GM10248 (cell line): Measurements from ENCODE around the gene ERVK3-1.

Experiments used
- CTCF ChIA-PET: fragments of 300-600 bp; sonication (Branson Sonifier 250); formaldehyde crosslinking; extraction: SDS; loops from one replicate; lab custom pipeline; 2021; ENCODE audit warnings: antibody characterized with exemption; lab: Yijun Ruan, JAX
- POLR2A ChIA-PET: fragments of 350-650 bp; sonication (Branson Sonifier 250); formaldehyde crosslinking; extraction: SDS; loops from one replicate; lab custom pipeline; 2020; ENCODE audit warnings: antibody characterized with exemption; lab: Yijun Ruan, JAX
- DNase-seq: peaks from one replicate; pipeline ENCODE4 v3.0.0; 2012; ENCODE audit errors: extremely low spot score
- TF ChIP-seq, protein P1 (sequence below): IDR thresholded peaks from 2 replicates; pipeline ENCODE4 v1.5.1; 2012; ENCODE audit warnings: mild to moderate bottlenecking, low read depth; ENCODE audit errors: extremely low read depth, missing control alignments, control extremely low read depth

The ERVK3-1 gene

DNA sequence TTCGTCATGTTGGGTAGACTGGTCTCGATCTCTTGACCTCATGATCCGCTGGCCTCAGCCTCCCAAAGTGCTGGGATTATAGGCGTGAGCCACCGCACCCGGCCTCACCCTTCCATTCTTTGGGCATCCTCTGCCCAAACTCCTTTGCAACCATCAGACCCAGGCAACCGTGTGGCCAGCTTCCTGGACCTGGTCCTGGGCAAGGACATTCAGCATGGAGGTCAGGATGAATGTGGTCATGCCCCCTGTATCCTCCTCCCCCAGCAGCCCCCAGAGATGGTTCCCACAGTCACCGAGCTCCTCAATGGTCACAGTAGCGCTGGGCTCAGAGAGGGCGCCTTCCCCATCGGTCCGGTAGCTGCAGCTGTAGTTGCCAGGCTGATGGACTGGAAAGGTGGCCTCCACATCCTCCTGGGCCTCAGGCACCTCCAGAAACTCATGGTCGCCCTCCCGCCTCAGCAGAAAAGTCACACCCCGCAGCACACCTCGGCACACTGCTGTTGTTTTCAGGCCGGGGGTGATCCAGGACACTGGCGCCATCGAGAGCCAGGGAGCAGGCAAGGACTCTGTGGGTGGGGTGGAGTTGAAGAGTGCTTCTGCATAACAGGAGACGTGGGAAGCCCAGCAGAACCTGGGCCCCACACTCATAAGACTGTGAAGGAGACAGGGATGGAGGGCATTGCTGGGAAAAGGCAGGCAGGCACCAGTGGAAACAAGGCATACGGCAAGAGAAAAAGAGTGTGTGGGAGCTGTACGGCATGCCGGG, 47.0 kb downstream of the ERVK3-1 start:
- CTCF ChIA-PET = interaction anchor here (1.0 kb wide), 1 partner anchor 20 kb away, joined by 3 read pairs; no protein-coding TSS in a partner anchor
- TF ChIP-seq, protein P1, sequence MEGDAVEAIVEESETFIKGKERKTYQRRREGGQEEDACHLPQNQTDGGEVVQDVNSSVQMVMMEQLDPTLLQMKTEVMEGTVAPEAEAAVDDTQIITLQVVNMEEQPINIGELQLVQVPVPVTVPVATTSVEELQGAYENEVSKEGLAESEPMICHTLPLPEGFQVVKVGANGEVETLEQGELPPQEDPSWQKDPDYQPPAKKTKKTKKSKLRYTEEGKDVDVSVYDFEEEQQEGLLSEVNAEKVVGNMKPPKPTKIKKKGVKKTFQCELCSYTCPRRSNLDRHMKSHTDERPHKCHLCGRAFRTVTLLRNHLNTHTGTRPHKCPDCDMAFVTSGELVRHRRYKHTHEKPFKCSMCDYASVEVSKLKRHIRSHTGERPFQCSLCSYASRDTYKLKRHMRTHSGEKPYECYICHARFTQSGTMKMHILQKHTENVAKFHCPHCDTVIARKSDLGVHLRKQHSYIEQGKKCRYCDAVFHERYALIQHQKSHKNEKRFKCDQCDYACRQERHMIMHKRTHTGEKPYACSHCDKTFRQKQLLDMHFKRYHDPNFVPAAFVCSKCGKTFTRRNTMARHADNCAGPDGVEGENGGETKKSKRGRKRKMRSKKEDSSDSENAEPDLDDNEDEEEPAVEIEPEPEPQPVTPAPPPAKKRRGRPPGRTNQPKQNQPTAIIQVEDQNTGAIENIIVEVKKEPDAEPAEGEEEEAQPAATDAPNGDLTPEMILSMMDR = no peak
- no peak for DNase-seq
- POLR2A ChIA-PET = interaction anchor here (0.5 to 0.8 kb wide), 2 partner anchors 10 to 12 kb away, joined by 4 to 9 read pairs; partner anchors contain the start of gene ZNF497

DNA sequence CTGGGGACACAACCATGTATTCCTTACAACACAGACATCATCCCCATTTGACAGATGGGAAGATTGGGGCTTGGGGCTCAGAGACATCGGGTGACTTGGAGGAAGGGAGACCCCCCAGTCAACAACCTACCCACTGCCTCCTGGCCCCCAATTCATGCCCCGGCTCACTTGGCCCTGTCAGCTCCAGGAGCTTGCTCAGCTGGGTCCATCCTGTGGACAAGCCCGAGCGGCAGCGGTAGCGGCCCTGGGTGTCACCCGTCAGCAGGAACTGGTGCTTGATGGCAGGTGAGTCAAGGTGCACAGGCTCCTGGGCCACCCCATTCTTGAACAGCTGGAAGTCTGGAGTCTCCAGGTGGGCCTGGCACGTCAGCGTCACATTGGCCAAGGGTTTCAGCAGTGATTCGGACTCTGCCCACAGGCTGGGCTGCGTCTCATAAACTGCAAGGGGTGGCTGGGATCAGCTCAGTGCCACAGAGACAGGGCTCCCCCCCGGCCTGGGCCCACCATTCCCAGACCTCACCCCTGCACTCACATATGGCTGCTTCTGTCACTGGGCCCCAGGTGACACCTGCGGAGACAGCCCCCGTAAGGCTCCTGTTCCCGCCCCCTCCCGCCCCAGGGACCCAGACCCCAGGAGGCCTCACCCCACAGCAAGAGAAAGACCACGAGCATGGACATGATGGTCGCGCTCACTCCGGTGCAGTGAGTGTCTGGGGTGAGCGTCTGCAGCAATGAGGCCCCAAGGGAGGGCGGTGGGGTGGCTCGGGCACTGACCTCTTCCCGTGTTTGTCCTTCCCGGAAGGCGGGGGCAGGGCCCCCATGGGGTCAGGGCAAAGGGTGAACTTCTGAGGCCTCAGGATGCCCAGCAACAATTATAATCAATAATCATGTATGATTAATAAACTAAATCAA, 47.8 kb downstream of the ERVK3-1 start, which contains the start of gene A1BG:
Gene A1BG, minus strand, starts transcription at position 733 of the 912 bp plus-strand sequence. Its CDS starts 55 bp downstream, at position 678.
- no peak for DNase-seq
- CTCF ChIA-PET = interaction anchor here (1.0 kb wide), 1 partner anchor 19 kb away, joined by 3 read pairs; no protein-coding TSS in a partner anchor
- POLR2A ChIA-PET = no interaction called here
- TF ChIP-seq, protein P1 = no peak

DNA sequence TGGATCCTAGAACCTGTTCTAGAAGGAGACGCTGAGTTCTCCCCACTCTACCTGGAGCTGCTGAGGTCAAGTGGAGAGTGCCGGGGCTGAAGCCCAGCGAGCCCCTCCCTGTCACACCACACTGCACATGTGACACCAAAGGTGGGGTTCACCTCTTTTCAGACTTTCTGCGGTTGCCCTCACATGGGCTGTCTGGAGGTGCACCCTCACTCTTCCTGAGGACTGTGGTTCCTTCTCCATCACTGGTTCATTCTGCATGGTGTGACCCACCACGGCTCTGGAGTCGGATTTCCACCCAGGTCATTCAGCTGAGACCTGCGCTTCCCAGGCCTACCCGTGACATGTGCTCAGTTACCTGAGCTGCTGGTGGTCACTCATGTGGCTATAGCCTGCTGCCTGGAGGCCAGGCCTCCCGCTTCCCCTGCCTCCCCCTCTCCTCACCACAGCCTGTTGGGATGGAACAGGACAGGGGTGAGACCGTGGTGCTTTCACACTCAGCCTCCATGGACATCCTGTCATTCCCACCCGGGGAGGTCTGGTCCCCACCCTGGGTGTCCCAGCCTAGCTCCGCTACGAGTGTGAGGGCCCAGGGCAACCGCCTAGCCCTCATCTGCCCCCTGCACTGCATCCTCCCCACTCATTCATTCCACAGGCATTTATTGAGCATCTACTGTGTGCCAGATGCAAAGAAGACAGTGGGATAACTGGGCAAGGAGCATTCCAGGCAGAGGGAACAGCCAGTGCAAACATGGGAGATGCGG, 48.7 kb downstream of the ERVK3-1 start:
- TF ChIP-seq, protein P1 = no peak
- no peak for DNase-seq
- ChIA-PET CTCF (interaction anchor here (1.5 kb wide), 1 partner anchor 166 kb away, joined by 4 read pairs; the partner anchor contains the start of gene ZBTB45), POLR2A (no interaction called here)

DNA sequence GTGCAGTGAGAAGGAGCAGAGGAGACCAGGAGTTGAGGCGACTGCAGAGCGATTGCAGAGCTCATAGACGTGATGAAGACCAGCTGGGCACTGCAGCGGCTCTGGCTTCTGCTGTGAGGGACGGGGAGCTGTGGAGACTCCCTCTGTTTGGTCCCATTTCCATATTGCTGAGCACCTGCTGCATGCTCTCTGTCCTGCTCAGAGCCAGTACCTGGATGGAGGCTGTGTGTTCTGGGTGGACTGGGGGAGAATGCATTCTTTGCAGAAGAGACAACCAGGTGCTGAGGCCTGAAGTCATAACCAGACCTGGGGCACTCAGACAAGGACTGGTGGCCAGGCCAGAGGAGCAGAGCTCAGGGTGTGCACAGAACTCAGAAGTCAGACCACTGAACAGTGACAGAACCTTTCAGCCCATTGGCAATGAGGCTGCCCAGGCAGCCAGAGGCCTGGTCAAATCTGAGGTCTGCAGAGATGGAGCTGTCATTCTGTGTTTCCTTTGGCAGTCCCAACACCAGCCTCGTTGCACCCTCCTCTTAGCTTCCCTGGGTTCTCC, 49.4 kb downstream of the ERVK3-1 start:
- POLR2A ChIA-PET = no interaction called here
- CTCF ChIA-PET = interaction anchor here (1.5 kb wide), 1 partner anchor 165 kb away, joined by 4 read pairs; the partner anchor contains the start of gene ZBTB45
- no peak for DNase-seq
- TF ChIP-seq, protein P1 = no peak

DNA sequence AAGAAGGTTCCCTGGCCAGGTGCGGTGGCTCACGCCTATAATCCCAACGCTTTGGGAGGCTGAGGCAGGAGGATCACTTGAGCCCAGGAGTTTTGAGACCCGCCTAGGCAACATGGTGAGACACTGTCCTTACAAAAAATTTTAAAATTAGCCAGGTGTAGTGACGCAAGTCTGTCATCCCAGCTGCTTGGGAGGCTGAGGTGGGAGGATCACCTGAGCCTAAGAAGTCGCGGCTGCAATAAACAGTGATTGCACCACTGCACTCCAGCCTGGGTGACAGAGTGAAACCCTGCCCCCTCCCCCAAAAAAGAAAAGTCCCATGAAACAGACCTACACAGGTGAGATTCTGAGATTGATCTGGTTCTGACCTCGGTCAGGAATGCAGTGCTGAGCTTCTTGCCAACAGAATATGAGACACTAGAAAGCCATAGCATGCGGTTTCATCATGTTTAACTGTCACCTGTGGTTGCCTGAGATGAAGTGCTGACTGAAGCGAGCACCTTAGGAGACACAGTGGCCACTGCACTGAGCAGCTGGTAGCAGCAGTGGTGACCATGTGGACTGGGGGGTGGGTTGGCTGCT, 50.1 kb downstream of the ERVK3-1 start:
- TF ChIP-seq, protein P1 = no peak
- ChIA-PET CTCF (interaction anchor here (1.5 kb wide), 1 partner anchor 165 kb away, joined by 4 read pairs; the partner anchor contains the start of gene ZBTB45), POLR2A (no interaction called here)
- no peak for DNase-seq
